Stimulated activated CD4-positive, alpha-beta T cell treated with anti-CD3 and anti-CD28 coated beads, Interleukin-4, amount 100 ng/mL, for 24 hours (primary cell): ENCODE results near the gene BCLAF1.
A peak's percentile ranks its signal among the peaks of the same experiment; 100 is the strongest.
"Not testable (repeated sequence)": the region's sequence is repeated elsewhere in the genome, so short reads cannot be mapped to it uniquely, and the experiment has no call there.

Experiments
- DNase-seq: peaks from one replicate; pipeline ENCODE4 v3.0.0-alpha.2; 2020

The BCLAF1 gene

DNA sequence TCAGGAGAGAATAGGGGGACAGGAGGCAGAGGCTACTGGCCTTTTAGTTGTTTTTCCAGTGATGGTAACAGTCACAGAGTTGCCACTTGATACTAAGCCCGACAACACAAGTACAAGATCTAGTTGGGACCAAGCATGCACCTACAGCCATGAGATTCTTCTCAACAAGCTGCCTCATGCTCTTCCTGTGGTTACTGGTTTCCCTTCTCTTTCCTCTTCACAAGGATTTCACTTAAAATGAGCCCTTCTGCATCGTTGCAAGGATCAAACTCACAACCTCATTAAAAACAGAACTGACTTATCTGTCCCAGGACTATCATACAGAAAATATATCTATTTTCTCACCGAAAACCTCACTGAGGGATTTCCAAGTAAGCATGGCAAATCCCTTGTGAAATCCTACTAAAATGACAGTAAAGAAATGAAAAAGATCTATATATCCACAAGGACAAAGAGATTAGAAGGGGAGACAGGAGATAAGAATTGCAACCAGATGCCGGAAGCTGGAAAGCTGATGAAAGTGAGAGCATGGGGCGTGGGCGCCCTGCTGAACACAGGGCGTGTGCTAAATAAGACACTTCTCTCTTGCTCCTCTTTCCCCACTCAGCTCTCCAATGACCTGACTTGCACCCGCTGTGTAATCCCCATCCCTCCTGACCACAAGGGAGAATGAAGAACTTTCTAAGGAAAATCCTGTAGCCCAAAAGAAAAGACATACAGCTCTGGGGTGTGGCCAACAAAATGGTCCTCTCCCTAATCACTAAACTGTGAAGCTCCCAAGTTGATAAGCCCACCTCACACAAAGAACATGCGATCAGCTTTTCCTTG lies 53.0 kb downstream of the BCLAF1 start:
- DNase-seq: no peak

DNA sequence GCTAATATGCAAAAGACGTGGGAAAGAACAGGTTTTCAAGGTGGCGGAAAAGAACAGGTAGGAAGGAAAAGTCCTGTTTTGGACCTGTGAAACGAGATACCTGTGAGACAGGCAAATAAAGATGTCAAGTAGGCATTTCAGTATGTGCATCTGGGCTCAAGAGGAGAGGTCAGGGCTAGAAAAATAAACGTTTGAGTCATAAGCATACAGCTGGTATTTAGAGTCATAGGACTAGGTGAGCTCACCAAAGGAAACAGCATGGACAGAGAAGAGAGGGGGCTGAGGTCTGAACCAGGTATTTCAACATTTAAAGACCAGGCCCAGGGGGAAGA lies 54.4 kb downstream of the BCLAF1 start:
- DNase-seq: no peak

DNA sequence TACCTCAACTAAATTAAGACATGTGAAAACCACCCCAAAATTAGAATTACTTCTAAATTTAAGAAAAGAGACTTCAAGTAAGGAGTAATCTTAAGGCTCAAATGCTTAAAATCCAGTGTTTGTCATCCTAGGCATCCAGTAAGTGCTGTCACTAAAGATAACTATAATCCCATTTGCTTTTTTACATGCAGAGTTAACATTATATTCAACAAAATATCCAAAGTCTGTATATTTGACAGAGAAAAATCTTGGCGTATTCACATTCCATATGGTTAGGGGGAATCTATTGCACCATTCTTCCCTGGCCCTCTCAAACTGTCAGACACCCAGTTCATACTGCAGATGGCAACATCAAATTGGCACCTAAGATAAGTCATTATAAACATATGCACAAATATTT lies 56.9 kb downstream of the BCLAF1 start:
- no peak for DNase-seq

DNA sequence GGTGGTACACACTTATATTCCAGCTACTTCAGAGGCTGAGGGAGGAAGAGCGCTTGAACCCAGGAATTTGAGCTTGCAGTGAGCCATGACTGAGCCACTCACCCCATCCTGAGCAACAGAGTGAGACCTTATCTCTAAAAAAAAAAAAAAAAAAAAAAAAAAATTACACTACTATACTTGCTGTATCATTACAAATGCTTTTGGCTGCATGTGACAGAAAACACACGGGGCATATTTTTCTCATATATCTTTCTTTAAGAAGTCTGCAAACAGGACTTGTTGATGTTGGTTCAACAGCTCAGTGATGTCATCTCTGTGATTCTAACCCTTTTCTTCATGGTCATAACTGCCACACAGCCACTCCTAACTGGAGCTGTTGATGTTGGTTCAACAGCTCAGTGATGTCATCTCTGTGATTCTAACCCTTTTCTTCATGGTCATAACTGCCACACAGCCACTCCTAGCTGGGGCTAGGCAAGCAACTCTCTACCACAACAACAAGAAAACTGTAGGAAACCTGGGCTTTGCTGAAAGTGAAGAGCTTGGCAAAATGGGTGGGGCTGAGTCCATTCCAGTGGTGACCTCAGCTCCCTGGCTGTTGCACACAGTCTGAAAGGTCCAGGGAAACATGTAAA lies 59.3 kb downstream of the BCLAF1 start:
- DNase-seq: no peak

DNA sequence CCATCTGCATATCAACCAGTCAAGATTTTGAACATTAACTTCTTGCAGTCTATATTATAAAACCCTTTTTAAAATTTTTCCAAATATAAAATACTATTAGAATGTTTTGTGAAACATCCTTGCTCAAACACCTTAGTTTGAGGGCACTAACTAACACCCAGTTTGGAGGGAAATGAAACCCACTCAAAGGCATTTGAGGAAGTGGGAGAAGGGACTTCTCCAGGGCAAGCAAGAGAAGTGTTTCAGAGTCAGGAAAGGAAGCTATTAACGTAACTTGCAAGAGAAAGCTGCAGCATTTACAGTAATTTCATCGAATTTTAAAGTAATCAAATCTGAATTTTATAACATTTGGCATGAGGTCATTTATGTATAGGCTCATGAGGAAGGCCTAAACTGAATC lies 60.8 kb downstream of the BCLAF1 start:
- no peak for DNase-seq

DNA sequence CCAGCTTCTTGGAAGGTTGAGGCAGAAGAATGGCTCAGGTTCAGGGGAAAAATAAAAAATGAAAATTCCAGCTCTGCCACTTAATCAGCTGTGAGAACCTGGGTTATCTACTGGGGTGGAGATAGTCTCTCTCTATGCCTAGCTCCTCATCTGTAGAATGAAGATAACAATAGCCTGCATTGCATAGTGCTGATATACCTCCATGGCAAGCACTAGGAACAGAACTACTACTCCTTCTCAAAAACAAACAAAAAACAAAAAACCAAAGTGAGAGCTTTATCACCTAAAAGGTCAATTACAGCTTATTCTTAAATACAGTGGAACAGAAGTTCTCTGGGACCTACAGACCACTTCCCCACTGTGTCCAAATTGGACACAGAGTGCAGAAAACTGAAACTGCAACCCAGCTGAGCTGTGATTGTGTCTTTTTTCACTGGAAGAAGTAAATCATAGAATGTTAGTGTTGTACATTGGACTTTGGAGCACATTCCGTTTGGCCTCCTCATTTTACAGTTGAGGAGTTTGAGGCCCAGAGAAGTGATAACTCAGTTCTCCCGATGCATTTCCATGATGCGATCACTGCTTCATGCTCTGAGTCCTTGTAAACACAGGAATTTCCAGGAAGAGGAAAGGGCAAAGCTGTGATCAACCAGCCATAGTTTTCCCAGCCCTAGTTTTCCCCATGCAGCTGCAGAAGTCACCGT lies 62.8 kb downstream of the BCLAF1 start:
- DNase-seq: no peak

DNA sequence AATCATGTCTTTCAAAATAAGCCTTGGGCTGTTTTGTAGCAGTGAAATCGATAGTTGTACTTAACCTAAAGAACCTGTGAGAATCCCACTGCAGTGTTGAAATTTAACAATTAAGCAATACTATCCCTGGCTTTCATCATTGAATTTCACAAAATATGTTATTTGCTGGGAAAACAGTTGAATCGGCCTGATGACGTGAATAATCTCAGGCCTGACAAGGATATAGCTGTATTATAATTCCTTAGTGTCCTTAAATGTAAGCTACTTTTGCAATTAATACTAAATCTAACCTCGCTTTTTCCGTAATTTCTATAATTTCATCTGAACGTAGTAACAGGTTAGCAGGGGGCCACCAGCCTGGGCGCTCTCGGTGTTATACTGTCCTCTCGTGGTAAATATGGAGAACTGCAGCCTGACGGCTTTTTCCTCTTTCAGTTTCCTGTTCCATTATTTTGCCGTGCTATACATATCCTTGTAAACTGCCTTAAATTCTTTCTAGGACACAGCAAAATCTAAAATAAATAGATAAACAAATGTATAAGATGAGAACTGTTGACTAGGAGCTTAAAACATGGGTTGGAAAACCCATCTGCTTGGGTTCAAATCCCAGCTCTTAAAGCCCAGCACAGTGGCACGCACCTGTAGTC lies 63.5 kb downstream of the BCLAF1 start:
- DNase-seq: peak; percentile 59

DNA sequence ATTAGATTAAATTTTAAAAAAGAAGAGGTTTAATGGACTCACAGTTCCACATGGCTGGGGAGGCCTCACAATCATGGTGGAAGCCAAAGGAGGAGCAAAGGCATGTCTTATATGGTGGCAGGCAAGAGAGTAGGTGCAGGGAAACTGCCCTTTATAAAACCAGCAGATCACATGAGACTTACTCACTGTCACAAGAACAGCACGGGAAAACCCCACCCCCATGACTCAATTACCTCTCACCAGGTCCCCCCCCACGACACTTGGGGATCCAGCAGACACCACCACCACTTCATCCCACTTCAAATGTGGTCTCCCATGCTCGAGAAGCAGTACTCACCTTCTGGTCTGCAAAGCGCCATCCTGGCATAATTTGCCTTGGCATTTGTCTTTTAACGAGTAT lies 64.2 kb downstream of the BCLAF1 start:
- DNase-seq: peak; percentile 57

DNA sequence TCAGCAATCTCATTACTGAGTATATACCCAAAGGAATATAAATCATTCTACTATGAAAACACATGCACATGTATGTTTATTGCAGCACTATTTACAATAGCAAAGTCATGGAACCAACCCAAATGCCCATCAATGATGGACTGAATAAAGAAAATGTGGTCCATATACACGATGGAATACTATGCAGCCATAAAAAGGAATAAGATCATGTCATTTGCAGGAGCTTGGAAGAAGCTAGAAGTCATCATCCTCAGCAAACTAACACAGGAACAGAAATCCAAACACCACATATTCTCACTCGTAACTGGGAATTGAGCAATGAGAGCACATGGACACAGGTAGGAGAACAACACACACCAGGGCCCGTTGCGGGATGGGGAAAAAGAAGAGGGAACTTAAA lies 64.7 kb downstream of the BCLAF1 start:
- DNase-seq: not testable (repeated sequence)

DNA sequence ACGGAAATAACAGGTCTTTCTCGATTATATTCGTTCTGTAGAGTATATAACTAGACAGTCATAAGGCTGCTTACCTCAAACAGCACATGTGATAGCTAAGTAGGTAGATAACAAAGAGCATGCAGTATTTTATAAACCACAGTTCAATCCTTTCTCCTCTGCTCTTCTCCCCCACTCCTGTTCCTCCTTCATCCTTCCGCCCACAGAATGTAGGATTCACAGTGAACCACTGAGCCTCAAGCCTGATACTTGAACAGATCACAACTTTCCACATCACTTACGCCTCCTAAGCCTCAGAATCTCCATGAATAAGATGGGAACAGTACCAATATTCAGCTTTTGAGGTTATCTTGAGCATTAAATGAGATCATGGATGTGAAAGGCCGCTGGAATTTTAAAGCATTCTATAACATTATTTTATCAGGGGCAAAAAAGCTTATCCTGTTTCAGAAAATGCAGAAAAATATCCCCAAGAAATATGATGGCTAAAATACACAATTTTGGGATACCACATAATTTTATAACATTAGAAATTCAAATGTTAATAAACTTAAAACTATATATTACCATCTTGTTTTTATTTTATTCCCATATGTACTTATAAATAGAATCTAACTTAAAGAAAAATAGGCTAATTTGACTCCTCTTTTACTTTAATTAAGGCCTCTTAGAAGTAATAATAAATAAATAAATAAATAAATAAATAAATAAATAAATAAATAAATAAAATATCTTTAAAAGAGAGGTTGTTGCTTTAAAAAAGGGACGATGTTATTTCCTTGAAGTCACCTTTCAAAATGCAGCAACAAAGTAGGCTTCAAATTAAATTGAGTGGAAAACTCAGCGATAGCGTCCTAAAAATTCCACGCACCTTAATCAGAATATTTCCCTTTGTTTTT lies 72.9 kb downstream of the BCLAF1 start:
- DNase-seq: no peak

DNA sequence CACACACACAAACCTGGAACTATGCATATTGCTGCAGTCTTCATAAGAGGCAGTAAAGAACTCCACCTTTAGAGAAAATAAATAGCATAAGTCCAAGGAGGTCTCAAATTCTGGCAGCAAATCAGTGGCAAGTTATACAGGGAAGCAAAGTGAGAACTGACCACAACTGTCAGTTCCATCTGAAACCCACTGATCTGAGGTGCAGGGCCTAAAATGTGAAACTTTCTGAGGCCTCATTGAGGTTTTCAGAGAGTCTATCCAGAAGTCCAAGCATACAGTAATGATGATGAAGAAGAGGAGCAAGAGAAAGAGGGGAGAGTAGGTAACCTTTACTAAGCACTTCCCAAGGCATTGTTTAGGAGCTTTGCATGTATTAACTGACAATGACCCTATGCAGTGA lies 75.8 kb downstream of the BCLAF1 start:
- no peak for DNase-seq

DNA sequence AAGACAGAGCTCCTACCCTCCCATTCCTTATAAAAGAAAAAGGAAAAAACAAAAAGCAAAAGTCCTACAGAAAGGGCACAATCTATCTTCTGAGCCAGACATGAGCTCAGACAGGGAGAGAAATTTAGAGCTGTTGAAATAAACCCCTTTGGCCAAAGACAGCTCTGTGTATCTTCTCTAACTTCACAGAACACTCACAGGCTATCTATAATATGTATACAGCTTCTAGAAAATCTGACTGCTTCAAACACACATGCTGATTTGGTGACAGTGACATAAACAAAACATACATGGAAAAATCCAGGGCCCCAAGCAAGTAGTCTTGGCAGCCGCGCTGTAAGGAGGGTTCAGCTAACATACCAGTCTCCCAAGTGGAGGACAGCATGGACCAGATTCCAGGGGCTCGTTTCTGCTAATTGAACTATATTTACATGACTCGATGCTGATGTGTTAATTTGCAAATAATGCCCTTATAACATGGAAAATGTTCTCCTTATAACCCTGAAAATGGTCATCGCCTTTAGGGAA lies 76.6 kb downstream of the BCLAF1 start:
- DNase-seq: no peak

DNA sequence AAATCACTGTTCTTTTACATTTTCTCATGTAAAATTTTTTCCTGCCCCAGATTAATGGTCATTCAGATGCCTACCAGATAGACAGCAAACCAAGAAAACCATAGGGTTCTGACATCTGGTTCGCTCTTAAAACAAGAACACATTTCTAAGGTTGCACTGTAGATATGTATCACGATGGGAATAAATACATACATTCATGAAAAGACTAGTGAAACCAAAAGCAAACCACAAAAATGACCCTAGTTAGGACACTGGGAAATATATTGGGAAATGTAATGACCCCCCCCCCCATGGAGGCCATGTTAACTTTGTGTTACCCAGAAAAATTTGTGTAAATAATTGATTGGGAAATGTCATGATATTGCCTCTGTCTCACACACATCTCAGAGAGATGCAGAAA lies 77.0 kb downstream of the BCLAF1 start:
- DNase-seq: no peak

DNA sequence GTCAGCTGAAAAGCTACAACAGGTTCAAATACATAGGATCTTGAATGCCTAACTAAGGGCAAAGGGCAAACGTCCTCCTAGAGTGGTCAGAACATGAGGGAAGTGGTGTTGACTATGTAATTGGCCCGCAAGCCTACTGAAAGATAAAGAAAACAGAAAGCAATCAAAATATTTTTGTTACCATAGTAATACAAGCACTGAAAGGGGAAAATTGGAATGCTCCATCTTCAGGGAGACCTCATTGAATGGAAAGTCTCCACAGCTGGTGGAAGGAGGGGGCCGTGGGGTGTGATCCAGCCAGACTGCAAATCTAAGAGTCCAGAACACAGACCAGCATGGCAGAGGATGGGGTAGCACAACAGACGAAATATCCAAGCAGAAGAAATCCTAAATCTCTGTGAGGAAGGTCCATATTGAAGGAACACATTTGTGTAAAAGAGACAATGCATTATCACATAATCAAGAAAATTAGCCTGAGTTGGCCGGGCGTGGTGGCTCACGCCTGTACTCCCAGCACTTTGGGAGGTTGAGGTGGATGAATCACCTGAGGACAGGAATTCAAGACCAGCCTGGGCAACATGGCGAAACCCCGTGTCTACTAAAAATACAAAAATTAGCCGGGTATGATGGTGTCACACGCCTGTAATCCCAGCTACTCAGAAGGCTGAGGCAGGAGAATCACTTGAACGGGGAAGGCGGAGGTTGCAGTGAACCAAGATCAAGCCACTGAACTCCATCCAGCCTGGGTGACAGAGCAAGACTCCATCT lies 79.1 kb downstream of the BCLAF1 start:
- DNase-seq: no peak

DNA sequence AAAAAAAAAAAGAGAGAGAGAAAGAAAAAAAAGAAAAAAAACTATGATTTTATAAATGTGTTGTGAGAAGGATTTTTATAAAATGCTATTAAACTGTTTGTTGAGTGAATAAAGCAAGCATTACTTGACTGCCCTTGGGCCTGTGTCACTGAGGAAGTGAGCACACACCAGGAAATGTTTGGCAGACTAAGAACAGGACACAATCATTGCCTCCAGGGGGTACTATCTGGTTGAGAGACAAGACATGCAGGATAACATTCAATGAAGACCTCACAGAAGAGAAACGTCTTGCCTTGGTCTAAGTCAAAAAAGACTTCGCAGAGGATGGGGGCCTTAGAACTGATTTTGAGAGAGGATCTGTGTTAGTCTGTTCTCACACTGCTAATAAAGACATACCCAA lies 80.2 kb downstream of the BCLAF1 start:
- no peak for DNase-seq

DNA sequence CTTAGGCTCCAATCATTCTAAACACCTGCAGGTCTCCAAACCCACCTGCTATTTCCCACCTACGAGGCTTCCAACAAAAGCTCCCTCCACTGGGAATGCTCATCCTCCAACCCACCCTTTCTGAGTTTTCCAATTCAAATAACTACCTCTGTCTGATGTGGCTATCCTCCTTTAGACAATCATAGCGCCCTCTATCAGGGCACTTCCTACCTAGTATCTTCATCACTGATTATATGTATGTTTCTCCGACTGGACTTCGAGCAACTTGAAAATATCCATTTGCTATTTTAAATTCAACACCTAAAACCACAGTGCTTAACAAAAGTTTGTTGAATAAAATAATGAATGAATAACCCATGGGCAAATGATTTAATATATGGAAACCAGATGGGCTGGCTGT lies 80.9 kb downstream of the BCLAF1 start:
- no peak for DNase-seq
